Keratinocyte (primary cell): Measurements from ENCODE around the gene BRD7.

ENCODE experiments used
- EZH2 ChIP-seq: IDR thresholded peaks from one replicate; pipeline ENCODE4 v1.6.1; 2012; ENCODE audit warnings: inconsistent platforms, mild to moderate bottlenecking, low read length, moderate library complexity
- TF ChIP-seq, protein P1 (sequence below), 3 experiments: IDR thresholded peaks in 1 of 3; conservative IDR thresholded peaks in 1 of 3; optimal IDR thresholded peaks in 1 of 3; 2 replicates in 2 of 3; 3 replicates in 1 of 3; pipeline versions ENCODE3 to v1.5.1; 2011; ENCODE audit warnings: low read length in 3 of 3, mild to moderate bottlenecking in 3 of 3, moderate library complexity in 2 of 3, control low read depth in 1 of 3, inconsistent platforms in 1 of 3; ENCODE audit not compliant: insufficient read depth in 2 of 3; ENCODE audit errors: extremely low read depth in 1 of 3

DNA sequence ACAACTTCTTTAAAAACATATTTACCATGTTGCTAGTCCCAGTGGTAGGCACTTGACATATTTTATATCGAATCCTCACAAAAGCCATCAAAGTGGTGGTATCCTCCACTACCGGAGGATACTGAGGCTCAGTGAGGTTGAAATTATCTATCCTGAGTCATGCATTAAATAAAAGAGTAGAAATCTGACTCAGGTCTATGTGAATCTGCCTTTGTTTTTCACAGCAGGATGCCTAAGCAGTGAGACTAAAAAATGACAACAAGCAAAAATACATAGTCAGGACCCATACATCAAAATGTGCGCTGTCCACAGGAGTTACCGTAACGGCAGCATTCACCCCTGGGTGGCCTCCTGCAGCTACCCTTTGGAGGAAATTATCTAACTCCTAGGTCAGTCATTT, 17.7 kb downstream of the BRD7 start:
- TF ChIP-seq, protein P1, sequence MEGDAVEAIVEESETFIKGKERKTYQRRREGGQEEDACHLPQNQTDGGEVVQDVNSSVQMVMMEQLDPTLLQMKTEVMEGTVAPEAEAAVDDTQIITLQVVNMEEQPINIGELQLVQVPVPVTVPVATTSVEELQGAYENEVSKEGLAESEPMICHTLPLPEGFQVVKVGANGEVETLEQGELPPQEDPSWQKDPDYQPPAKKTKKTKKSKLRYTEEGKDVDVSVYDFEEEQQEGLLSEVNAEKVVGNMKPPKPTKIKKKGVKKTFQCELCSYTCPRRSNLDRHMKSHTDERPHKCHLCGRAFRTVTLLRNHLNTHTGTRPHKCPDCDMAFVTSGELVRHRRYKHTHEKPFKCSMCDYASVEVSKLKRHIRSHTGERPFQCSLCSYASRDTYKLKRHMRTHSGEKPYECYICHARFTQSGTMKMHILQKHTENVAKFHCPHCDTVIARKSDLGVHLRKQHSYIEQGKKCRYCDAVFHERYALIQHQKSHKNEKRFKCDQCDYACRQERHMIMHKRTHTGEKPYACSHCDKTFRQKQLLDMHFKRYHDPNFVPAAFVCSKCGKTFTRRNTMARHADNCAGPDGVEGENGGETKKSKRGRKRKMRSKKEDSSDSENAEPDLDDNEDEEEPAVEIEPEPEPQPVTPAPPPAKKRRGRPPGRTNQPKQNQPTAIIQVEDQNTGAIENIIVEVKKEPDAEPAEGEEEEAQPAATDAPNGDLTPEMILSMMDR (optimal IDR thresholded peaks at IDR 0.05 in 1 of 3, IDR thresholded peaks at IDR 0.05 in 1 of 3, conservative IDR thresholded peaks at IDR 0.05 in 1 of 3; ENCODE audit: extremely low read depth in 1 of 3, insufficient read depth in 2 of 3, low read length in 3 of 3): no peak
- no peak for TF ChIP-seq EZH2
